ENCODE data around the gene ARFRP1.

DNA sequence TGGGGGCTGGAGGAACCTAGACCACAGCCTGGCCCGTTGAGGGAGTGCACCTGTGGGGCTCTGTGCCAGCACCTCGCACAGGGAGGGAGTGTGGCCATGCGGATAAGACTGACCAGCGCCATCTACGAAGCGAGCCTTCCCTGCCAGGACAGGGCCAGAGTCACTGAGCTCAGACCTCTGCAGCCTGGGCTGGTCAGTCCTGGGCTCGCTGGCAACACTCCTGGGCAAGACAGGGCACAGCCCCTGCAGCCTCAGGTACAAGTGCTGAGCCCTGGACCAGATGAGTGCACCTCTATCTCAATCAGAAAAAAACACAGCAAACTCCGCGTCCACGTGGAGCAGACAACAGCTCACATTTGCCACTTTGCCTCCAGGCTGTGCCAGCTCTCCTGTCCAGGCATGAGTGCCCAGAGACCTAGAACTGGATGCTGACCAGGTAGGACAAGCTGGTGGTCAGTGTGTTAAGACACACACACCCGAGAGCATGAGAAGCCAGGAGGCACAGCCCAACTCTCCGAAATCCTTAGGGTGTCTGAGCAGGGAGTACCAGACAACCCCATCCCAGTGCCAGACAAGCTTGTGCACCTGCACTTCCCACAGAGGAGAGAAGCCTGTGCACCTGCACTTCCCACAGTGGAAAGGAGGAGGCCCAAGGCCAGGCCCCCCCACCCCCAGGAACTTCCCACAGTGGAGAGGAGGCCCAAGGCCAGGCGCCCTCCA lies 4.9 kb downstream of the ARFRP1 start:
- TF ChIP-seq, protein P1, sequence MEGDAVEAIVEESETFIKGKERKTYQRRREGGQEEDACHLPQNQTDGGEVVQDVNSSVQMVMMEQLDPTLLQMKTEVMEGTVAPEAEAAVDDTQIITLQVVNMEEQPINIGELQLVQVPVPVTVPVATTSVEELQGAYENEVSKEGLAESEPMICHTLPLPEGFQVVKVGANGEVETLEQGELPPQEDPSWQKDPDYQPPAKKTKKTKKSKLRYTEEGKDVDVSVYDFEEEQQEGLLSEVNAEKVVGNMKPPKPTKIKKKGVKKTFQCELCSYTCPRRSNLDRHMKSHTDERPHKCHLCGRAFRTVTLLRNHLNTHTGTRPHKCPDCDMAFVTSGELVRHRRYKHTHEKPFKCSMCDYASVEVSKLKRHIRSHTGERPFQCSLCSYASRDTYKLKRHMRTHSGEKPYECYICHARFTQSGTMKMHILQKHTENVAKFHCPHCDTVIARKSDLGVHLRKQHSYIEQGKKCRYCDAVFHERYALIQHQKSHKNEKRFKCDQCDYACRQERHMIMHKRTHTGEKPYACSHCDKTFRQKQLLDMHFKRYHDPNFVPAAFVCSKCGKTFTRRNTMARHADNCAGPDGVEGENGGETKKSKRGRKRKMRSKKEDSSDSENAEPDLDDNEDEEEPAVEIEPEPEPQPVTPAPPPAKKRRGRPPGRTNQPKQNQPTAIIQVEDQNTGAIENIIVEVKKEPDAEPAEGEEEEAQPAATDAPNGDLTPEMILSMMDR (IDR thresholded peaks at IDR 0.05) = no peak
- no peak for TF ChIP-seq EZH2 (IDR thresholded peaks at IDR 0.05; ENCODE audit: borderline replicate concordance, insufficient read depth, low read depth, low read length, poor library complexity, severe bottlenecking)
